HG02870 (cell line): ENCODE results near the gene LHCGR.
A peak's percentile ranks its signal among the peaks of the same experiment; 100 is the strongest.

Experiments
- ATAC-seq: cut with Tn5 transposase; IDR thresholded peaks from one replicate; pipeline ENCODE4 v1.9.1; 2021; ENCODE audit warnings: mild to moderate bottlenecking, moderate library complexity; ENCODE audit not compliant: unreplicated experiment

Gene LHCGR

DNA sequence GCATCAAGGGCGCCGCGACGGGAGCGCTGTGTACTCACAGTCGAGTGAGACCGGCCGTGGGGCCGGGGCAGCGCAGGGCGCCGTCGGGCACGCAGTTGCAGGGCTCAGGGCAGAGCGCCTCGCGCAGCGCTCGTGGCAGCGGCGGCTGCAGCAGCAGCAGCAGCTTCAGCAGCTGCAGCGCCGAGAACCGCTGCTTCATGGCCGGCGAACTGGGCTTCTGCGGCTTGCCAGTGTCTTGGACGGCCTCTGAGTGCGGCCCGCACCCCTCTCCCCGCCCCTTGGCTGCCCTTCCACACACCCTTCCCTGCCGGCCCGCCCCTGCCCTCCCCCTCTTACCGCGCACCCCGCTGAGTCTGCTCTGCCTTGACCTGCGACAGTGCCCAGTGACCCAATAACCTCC, at the start of gene LHCGR:
Gene LHCGR (minus strand): TSS at position 252 of the 400 bp plus-strand sequence. CDS start 53 bp downstream, at position 199.
- no peak for ATAC-seq

DNA sequence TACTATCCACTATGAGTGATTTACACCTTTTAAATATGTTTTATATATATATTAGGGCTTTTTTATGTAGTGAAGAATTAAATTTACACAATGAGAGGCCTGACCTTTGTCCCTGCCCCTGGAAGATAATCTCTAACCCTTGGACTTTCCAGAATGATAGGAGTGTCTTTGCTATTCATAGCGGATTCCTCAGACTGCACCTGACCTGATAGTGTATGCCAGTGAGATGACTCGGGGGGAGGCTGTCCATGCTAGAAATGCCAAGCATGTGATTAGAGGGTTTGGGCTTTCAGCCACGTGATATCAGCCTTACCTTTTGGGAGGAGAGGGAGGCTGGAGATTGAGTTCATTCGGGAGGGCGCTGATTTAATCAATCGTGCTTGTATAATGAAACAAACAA, 44.1 kb upstream of the LHCGR start:
- no peak for ATAC-seq

DNA sequence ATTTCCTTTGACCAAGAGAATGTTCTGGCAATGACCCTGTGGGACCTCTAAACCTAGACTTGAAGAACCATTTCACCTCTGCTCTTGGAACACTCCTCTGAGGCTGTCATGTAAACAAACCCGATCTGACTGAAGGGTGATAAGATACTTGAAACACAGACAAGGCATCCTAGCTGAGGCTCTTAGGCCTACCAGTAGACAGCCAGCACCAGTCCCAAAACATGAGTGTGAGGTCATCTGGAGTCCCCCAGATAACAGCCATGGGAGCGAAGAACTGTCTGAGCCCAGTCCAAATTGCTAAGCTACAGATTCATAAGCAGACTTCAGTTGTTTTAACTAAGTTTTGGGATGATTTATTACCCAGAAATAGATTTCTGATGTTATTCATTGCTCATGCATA, 39.5 kb upstream of the LHCGR start:
- no peak for ATAC-seq

GRCh38 chr2:48793671-48794070, 38.1 kb upstream of the LHCGR start:
- ATAC-seq, result no peak

- ATAC-seq, result no peak
Measured at GRCh38 chr2:48792030-48792429, 36.5 kb upstream of the LHCGR start.

- no peak for ATAC-seq
Measured at GRCh38 chr2:48790407-48791170, 35.1 kb upstream of the LHCGR start.

DNA sequence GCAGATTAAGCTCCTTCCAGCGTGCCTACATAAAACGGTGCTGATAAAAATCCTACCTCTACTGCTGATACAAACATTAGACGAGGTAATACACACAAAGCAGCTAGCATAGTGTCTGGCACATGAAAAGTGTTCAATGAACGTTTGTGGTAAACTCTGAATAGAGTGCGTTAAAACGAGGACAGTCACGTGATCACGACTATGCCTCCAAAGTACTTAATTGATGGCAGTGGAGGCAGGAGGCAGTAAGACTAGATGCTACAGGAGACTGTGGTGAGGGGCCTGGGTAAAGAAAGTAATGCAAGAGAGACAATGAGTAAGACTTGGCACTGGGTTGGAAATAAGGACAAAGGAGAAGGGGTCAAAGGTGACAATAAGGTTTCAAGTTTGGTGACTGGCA, 32.1 kb upstream of the LHCGR start:
- ATAC-seq, result no peak

GRCh38 chr2:48781366-48781765, 25.8 kb upstream of the LHCGR start:
- ATAC-seq, result no peak

GRCh38 chr2:48779019-48779716, 23.6 kb upstream of the LHCGR start:
- ATAC-seq, result no peak

- no peak for ATAC-seq
Measured at GRCh38 chr2:48774251-48774650, 18.7 kb upstream of the LHCGR start.

DNA sequence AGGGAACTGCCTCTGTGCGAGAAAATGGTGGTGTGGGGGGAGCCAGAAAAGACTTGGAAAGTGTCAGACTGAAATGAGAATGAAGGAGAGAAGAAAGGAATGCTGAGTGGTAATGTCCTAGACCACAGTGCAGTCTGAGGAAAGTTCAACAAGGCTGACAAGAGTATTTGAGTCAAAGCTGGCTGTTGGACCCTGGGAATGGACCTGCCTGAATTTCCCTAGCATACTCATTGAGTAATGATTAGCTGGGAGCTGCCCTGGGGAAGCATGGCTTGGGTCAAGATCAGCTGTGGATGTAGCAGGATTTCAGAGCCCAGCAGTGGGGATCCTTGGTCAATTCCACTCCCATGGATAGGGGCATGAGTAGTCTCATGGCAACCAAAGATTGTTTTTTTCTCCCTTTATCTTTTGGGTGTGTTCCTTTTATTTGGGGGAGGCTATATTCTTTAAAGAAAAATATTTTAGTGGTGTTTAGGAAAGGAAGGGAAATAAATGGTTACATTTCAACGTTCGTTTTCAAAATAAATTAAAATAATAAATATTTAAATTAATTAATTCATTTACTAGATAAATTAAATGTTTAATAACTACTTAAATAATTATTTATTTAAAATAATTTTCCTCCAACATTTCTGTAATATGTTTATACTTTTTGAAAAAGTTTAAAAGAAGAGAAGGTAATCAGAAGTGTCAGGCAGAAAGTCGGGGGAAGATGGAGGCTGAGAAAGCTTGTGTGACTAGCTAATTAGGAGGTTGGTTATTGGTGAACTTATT, 15.9 kb upstream of the LHCGR start:
- ATAC-seq, result no peak

DNA sequence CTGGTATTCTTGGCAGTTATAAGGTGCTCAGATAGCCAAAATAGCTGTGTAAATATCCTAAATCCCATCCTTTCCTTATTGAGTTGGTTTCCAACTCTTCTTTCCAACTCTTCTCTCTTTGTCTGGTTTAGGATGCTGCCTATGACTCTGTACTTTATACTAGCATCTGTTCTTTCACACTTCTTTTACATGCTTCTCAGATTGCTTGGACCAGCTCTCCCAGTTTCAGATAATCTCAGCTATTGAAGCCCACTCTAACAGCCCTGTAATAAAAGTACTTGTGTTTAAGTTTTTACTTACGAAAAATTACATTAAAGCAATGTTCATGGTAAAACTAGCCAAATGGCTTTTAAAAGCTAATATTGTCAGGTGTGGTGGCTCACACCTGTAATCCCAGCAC, 14.7 kb upstream of the LHCGR start:
- ATAC-seq, result no peak

DNA sequence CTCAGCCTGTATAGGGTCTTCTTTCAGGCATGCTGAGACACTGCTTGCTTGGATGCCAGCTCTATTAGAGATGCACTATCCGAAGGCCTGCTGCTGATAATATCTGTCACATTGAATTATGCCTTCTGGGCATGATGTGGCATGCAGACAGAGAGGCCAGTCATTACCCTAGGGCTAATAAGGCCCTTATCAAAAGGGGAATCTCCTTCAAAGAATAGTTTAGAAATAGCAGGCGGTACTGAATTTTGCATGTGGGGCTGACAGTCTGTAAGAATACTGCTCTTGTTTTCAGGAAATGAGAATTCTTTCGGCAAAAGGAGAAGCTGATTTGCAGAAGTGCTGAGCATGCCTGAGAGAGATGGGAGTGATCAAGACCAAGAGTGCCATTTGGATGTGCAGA, 13.1 kb upstream of the LHCGR start:
- ATAC-seq, result no peak

GRCh38 chr2:48767330-48767729, 11.8 kb upstream of the LHCGR start:
- no peak for ATAC-seq

- no peak for ATAC-seq
Measured at GRCh38 chr2:48760826-48761225, 5.3 kb upstream of the LHCGR start.

DNA sequence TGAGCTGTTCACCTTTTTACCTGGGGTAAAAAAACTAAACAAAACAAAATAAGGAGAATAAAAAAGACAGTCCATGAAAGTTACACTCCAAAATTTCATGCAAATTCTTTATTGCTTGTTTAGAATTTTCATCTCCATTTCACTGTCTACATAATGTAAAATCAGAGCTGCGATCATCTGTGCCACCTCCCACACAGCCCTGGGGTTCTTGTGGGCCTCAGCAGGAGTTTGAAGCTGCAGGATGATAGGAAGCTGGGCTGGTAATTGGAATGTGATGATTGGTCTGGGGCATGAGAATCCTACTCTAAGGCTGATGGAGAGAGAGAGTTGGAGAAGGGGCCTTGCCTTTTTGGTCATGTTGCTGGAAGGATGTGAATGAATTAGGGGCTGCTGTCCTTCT, 4.2 kb upstream of the LHCGR start:
- no peak for ATAC-seq

GRCh38 chr2:48756289-48756688, 765 bp upstream of the LHCGR start:
- ATAC-seq, result no peak

- no peak for ATAC-seq
Measured at GRCh38 chr2:48754874-48755273, 650 bp downstream of the LHCGR start.

DNA sequence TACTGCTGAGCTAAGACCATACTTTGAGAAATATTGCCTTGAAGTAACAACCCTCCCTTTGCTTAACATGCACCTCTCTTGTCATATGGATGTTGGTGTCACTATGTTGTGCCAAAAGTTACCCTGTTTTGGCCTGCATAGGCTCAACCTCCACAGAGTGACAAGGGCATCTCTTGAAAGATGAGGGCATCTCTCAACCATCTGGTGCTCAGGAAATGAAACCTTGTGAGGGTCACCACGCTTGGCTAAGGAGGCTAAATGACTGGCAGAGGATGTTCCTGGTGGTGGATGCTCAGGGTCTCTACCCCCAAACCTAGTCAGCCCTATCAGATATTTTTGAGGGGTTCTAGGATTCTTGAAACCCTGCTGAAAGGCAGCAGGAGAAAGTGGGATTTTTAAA, 2.3 kb downstream of the LHCGR start:
- ATAC-seq, result no peak

GRCh38 chr2:48750128-48750739, 5.3 kb downstream of the LHCGR start:
- ATAC-seq, result peak; percentile 76
